ENCODE measurements around the gene DSG1.
"Not testable (repeated sequence)": the region's sequence is repeated elsewhere in the genome, so short reads cannot be mapped to it uniquely, and the experiment has no call there.

DSG1 gene

DNA sequence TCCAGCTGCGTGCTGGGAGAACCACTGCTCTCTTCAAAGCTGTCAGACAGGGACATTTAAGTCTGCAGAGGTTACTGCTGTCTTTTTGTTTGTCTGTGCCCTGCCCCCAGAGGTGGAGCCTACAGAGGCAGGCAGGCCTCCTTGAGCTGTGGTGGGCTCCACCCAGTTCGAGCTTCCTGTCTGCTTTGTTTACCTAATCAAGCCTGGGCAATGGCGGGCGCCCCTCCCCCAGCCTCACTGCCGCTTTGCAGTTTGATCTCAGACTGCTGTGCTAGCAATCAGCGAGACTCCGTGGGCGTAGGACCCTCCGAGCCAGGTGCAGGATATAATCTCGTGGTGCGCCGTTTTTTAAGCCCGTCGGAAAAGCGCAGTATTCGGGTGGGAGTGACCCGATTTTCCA, 35.4 kb downstream of the DSG1 start:
- not testable (repeated sequence) for DNase-seq

GRCh38 chr18:31354990-31355389, 37.0 kb downstream of the DSG1 start:
- no peak for DNase-seq

GRCh38 chr18:31356025-31356424, 38.1 kb downstream of the DSG1 start:
- no peak for DNase-seq

DNA sequence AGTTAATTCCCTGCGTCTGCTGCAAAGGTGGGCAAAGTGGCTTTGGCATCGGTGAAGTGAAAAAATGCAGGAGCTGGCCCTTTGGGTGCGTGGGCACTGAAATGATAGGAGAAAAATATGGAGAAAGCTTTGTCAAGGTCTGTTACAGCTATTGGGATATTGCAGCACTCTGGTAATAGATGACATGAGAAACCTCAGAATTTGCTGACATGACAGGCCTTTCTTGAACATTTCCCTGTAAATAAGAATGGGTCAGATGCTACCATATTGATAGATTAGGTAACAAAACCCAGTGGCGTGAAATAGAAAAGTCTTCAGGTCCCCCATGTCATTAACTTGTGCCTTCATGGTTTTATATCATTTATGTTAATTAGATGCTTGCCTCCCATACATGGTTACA, 46.2 kb downstream of the DSG1 start:
- no peak for DNase-seq

- no peak for DNase-seq
Observed at GRCh38 chr18:31369478-31369877, 51.5 kb downstream of the DSG1 start.

GRCh38 chr18:31371989-31372388, 54.0 kb downstream of the DSG1 start:
- DNase-seq = no peak

- DNase-seq = no peak
Observed at GRCh38 chr18:31373641-31374040, 55.7 kb downstream of the DSG1 start.

- DNase-seq = no peak
Observed at GRCh38 chr18:31376477-31376876, 58.5 kb downstream of the DSG1 start, which contains the start of gene DSG4. DSG4 (plus strand) TSS chr18:31376777; CDS start chr18:31376912, 135 bp downstream.

DNA sequence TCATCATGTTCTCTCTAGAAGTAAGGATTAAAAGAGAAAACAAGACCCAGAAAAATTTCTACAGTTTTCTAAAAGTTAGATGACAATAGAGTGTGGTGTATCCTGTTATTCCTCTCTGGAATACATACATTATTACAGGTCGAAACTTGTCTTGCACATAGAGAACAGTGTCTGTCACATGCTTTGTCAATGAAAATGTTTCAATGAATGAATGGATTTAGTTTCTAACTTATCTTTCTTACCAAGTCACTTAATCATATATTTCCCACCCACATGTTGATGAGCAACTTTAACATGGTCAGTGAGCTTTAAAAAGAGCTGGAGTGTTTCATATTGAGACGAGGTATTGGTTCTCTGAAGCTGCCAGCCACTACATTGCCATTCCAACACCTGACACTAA, 63.0 kb downstream of the DSG1 start:
- no peak for DNase-seq

GRCh38 chr18:31382107-31382506, 64.1 kb downstream of the DSG1 start:
- DNase-seq = no peak

DNA sequence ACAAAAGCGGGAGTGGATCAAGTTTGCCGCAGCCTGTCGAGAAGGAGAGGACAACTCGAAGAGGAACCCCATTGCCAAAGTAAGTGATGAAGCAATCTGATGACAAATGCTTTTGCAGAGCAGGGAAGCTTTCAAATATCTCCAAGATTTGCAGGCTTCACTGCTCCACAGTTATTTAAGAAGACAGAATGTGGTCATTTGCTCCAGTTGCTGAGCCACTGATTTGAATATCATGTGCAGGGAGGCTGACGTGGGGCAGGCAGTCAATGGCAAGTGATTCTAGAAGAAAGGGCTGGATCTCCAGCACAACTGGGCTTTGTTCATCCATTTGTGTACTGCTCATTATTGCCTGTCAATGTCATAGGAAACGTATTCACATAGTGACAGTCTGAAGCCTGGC, 68.8 kb downstream of the DSG1 start:
- DNase-seq = no peak

DNA sequence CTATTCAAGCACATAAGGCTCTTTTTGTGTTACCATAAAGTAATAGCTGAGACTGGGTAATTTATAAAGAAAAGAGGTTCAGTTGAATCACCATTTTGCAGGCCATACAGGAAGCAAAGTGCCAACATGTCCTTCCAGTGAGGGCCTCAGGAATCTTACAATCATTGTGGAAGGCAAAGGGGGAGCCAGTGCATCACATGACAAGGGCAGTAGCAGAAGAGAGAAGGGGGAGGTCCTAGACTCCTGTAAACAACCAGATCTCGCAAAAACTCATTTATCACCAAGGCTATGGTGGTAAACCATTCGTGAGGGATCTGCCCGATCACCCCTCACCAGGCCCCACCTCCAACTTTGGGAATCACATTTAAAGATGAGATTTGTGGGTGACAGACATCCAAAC, 75.3 kb downstream of the DSG1 start:
- DNase-seq = no peak

- DNase-seq = no peak
Observed at GRCh38 chr18:31396796-31397612, 79.0 kb downstream of the DSG1 start.

GRCh38 chr18:31398191-31398590, 80.2 kb downstream of the DSG1 start:
- no peak for DNase-seq

DNA sequence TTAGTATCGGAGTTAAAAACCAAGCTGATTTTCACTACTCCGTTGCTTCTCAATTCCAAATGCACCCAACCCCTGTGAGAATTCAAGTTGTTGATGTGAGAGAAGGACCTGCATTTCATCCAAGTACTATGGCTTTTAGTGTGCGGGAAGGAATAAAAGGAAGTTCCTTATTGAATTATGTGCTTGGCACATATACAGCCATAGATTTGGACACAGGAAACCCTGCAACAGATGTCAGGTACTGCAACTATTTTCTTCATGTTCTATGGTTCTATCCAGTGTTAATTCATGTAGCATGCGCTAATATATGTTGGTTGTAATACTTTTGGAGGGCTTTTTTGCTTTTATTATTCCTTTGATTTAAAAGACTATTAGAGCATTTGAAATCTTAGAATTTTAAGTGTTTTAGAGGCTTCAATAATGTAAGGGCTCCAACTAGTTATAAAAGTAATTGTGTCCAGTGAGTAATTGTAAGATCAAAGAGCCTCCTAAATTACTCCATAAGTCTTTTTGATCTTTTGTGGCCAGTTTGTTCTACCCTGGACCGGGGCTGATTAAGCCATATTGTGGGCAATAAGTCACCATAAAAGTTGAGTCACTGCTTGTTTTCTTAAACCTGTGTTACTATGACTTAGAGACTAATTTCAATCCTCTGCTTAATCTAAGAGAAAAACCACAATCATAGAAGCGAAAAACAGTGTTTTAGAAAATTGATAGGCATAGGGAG, 81.5 kb downstream of the DSG1 start:
- no peak for DNase-seq

DNA sequence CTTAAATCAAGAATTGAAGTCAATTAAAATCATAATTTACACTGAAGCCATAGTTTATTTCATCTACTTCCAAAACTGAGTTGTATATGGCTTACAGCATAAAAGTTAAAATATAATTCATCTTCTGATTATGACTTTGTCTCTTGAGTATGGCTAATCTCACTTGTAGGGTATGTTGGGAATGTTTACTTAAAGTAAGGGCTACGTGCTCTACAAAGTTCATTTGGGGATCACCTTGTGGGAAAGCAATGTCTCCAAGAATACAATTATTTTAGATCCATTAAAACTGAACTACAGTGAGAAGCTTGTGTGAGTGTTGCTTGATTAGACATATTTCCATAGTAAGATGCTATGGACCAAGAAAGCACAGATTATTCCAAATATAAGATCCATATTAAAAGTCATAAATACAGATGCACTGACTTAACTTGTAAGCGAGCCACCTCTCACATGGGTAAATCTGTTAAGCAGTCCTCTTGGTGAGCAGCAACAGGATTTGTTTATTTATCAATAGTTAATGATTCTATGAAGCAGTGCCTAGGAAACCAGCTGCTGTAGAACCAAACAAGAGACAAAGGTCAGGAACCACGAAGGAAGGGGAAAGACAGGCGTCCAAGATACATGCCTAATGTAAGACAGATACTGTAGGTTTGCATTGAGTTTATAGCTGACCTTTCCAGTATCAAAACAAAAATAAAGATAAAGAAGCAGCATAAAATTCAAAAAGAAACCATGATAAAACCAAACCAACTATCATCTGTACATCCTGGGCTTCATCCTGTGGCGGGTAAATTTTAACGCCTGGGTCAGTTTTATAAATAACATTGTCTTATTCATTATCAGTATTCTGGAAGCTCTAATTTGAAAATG, 83.4 kb downstream of the DSG1 start:
- DNase-seq = no peak

DNA sequence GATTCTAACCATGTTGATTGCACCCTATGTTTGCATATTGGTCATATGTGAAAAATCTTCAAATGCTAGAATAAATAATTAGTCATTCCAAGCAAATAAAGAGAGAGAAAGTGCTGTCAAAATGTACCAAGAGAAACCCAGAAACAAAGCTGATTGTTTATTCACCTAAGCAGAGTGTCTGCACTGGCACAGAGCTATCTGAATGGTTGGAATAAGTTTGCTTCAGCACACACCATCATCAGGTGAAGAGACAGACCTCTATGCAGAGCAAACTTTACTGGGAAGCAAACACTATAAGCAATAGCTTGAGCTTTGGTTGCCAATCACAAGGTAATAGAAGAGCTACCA, 84.0 kb downstream of the DSG1 start:
- no peak for DNase-seq

- DNase-seq = no peak
Observed at GRCh38 chr18:31403409-31403808, 85.4 kb downstream of the DSG1 start.
